GM12801 (cell line): Measurements from ENCODE around the gene UBFD1.

Source experiments
- CTCF ChIP-seq: IDR thresholded peaks from one replicate; pipeline ENCODE4 v1.5.1; 2011; ENCODE audit warnings: control low read depth; ENCODE audit not compliant: insufficient read length; ENCODE audit errors: extremely low read depth

Gene UBFD1

GRCh38 chr16:23530062-23530461 lies 27.5 kb upstream of the UBFD1 start:
- no peak for TF ChIP-seq CTCF

- no peak for TF ChIP-seq CTCF
Measured at GRCh38 chr16:23532448-23532847, 25.1 kb upstream of the UBFD1 start.

GRCh38 chr16:23534868-23535860 lies 22.4 kb upstream of the UBFD1 start:
- TF ChIP-seq CTCF: no peak

- TF ChIP-seq CTCF: no peak
Measured at GRCh38 chr16:23535901-23536300, 21.6 kb upstream of the UBFD1 start.

GRCh38 chr16:23537390-23537789 lies 20.1 kb upstream of the UBFD1 start:
- no peak for TF ChIP-seq CTCF

GRCh38 chr16:23538919-23539278 lies 18.6 kb upstream of the UBFD1 start:
- no peak for TF ChIP-seq CTCF

GRCh38 chr16:23539984-23540816 lies 17.3 kb upstream of the UBFD1 start:
- no peak for TF ChIP-seq CTCF
